RWPE2 (cell line): ENCODE measurements around the gene TBC1D14.
A peak's percentile ranks its signal among the peaks of the same experiment; 100 is the strongest.

Experiments used
- ATAC-seq: fragments of 200-7000 bp; cut with Tn5 transposase; 3 replicates; pipeline ENCODE4 v1.9.1; 2021; ENCODE audit warnings: low read depth
- DNase-seq: peaks from one replicate; pipeline ENCODE4 v3.0.0-alpha.2; 2020; ENCODE audit warnings: low spot score
- H3K27ac ChIP-seq: fragments of 450-650 bp; 2 replicates; pipeline ENCODE4 v1.5.1; 2017; ENCODE audit warnings: mild to moderate bottlenecking; ENCODE audit not compliant: poor library complexity, severe bottlenecking
- H3K27me3 ChIP-seq: fragments of 250-450 bp; sonication (Bioruptor Pico); 2 replicates; pipeline ENCODE4 v1.5.1; 2021; ENCODE audit warnings: mild to moderate bottlenecking, moderate library complexity; ENCODE audit not compliant: insufficient read depth, poor library complexity, severe bottlenecking
- H3K36me3 ChIP-seq: fragments of 250-450 bp; sonication (Bioruptor Pico); 2 replicates; pipeline ENCODE4 v1.5.1; 2020; ENCODE audit warnings: low read depth, mild to moderate bottlenecking, moderate library complexity
- H3K4me1 ChIP-seq: fragments of 250-450 bp; sonication (Bioruptor Pico); 2 replicates; pipeline ENCODE4 v1.5.1; 2021; ENCODE audit warnings: mild to moderate bottlenecking, moderate library complexity; ENCODE audit not compliant: insufficient read depth, poor library complexity, severe bottlenecking
- H3K4me3 ChIP-seq: fragments of 250-450 bp; sonication (Bioruptor Pico); 2 replicates; pipeline ENCODE4 v1.5.1; 2021; ENCODE audit warnings: mild to moderate bottlenecking, moderate library complexity; ENCODE audit not compliant: severe bottlenecking
- H3K9me3 ChIP-seq: fragments of 250-450 bp; sonication (Bioruptor Pico); 2 replicates; pipeline ENCODE4 v1.5.1; 2021; ENCODE audit warnings: mild to moderate bottlenecking, moderate library complexity; ENCODE audit not compliant: severe bottlenecking
- TF ChIP-seq, protein P1 (sequence below): fragments of 450-650 bp; IDR thresholded peaks from one replicate; pipeline ENCODE4 v1.5.1; 2017; ENCODE audit warnings: mild to moderate bottlenecking, moderate library complexity; ENCODE audit not compliant: poor library complexity, severe bottlenecking

The TBC1D14 gene

GRCh38 chr4:7001271-7001670, 91.6 kb downstream of the TBC1D14 start:
- Histone ChIP-seq H3K27ac (peak overlapping the region; percentile 87), H3K36me3 (peaks cover 79% of the 10 kb centered on the region), H3K4me1 (peaks cover 53% of the 10 kb centered on the region)

DNA sequence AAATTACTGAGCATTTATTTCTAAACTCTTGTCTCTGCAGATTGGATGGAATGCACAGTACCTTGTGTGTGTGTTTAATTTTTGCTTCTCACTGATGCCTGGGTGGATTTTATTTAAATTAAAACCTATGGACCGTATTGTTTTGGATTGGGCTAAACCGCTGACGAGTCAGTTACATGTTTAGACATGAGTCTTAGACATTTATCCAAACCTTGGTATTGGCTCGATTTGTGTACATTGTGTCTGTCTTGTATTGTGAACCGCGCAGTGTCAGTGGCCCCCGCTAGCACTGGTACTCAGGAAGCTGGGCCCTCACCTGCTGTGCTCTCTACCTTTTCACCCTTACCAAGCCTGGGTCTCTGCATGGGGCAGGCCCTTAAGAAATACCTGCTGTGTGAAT, 92.7 kb downstream of the TBC1D14 start:
- TF ChIP-seq, protein P1, sequence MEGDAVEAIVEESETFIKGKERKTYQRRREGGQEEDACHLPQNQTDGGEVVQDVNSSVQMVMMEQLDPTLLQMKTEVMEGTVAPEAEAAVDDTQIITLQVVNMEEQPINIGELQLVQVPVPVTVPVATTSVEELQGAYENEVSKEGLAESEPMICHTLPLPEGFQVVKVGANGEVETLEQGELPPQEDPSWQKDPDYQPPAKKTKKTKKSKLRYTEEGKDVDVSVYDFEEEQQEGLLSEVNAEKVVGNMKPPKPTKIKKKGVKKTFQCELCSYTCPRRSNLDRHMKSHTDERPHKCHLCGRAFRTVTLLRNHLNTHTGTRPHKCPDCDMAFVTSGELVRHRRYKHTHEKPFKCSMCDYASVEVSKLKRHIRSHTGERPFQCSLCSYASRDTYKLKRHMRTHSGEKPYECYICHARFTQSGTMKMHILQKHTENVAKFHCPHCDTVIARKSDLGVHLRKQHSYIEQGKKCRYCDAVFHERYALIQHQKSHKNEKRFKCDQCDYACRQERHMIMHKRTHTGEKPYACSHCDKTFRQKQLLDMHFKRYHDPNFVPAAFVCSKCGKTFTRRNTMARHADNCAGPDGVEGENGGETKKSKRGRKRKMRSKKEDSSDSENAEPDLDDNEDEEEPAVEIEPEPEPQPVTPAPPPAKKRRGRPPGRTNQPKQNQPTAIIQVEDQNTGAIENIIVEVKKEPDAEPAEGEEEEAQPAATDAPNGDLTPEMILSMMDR: no peak
- Histone ChIP-seq H3K4me1 (peaks cover 53% of the 10 kb centered on the region), H3K27me3 (no peaks in the 10 kb centered on the region), H3K4me3 (no peak overlapping the region), H3K36me3 (peaks cover 79% of the 10 kb centered on the region), H3K27ac (peak overlapping the region; percentile 87), H3K9me3 (no peaks in the 10 kb centered on the region)
- ATAC-seq (no peak), DNase-seq (no peak)

More at GRCh38 chr4:7001271-7001670, 91.6 kb downstream of the TBC1D14 start:
- Histone ChIP-seq H3K9me3 (no peaks in the 10 kb centered on the region), H3K4me3 (no peak overlapping the region), H3K27me3 (no peaks in the 10 kb centered on the region)
- DNase-seq (no peak), ATAC-seq (no peak)
- TF ChIP-seq, protein P1: no peak

- Histone ChIP-seq H3K27ac (peak overlapping the region; percentile 87), H3K9me3 (no peaks in the 10 kb centered on the region), H3K36me3 (peaks cover 82% of the 10 kb centered on the region), H3K4me1 (peaks cover 60% of the 10 kb centered on the region), H3K27me3 (no peaks in the 10 kb centered on the region), H3K4me3 (no peak overlapping the region)
- DNase-seq (no peak), ATAC-seq (no peak)
- TF ChIP-seq, protein P1: no peak
Observed at GRCh38 chr4:7003176-7003878, 93.7 kb downstream of the TBC1D14 start.

GRCh38 chr4:7003879-7004240, 94.2 kb downstream of the TBC1D14 start:
- peaks cover 55% of the 10 kb centered on the region for H3K4me1 ChIP-seq
- H3K4me3 ChIP-seq: no peak overlapping the region
- H3K27me3 ChIP-seq: no peaks in the 10 kb centered on the region
- ATAC-seq (no peak), DNase-seq (no peak)
- H3K27ac ChIP-seq: peak overlapping the region; percentile 87
- no peaks in the 10 kb centered on the region for H3K9me3 ChIP-seq
- TF ChIP-seq, protein P1: no peak
- peaks cover 84% of the 10 kb centered on the region for H3K36me3 ChIP-seq

- Histone ChIP-seq H3K36me3 (peaks cover 88% of the 10 kb centered on the region), H3K9me3 (no peaks in the 10 kb centered on the region), H3K4me3 (no peak overlapping the region), H3K27ac (peak overlapping the region; percentile 87), H3K4me1 (peaks cover 52% of the 10 kb centered on the region), H3K27me3 (no peaks in the 10 kb centered on the region)
- DNase-seq (peak; percentile 84), ATAC-seq (peak; percentile 84)
- TF ChIP-seq, protein P1: no peak
Observed at GRCh38 chr4:7004331-7004730, 94.7 kb downstream of the TBC1D14 start.
